GM12864 (cell line): ENCODE data around the gene EIF2D.

Source experiments
- DNase-seq: peaks from one replicate; pipeline ENCODE4 v3.0.0-alpha.2; 2011; ENCODE audit warnings: low read depth
- H3K4me3 ChIP-seq: 2 replicates; pipeline ENCODE4 v1.5.1; 2011; ENCODE audit warnings: mild to moderate bottlenecking, low read depth, low read length, control low read depth
- CTCF ChIP-seq: IDR thresholded peaks from 2 replicates; pipeline ENCODE4 v1.5.1; 2011; ENCODE audit warnings: low read depth, mild to moderate bottlenecking, moderate library complexity, low read length, control low read depth, inconsistent platforms; ENCODE audit errors: missing control alignments

Gene EIF2D

GRCh38 chr1:206559672-206559995 is 52.6 kb downstream of the EIF2D start:
- no peak for DNase-seq
- H3K4me3 ChIP-seq, result peak overlapping the region; percentile 81
- TF ChIP-seq CTCF, result no peak

GRCh38 chr1:206558794-206559671 is 53.2 kb downstream of the EIF2D start:
- DNase-seq, result no peak
- H3K4me3 ChIP-seq, result peak overlapping the region; percentile 81
- TF ChIP-seq CTCF, result no peak

GRCh38 chr1:206557636-206558473 is 54.4 kb downstream of the EIF2D start:
- no peak for DNase-seq
- TF ChIP-seq CTCF, result no peak
- H3K4me3 ChIP-seq, result peak overlapping the region; percentile 81

GRCh38 chr1:206556750-206557635 is 55.3 kb downstream of the EIF2D start:
- peak overlapping the region; percentile 81 for H3K4me3 ChIP-seq
- DNase-seq, result no peak
- TF ChIP-seq CTCF, result no peak

- DNase-seq, result no peak
- H3K4me3 ChIP-seq, result peak overlapping the region; percentile 81; the same call in 1 of the 2 replicates
Measured at GRCh38 chr1:206556047-206556749, 56.1 kb downstream of the EIF2D start.

More at GRCh38 chr1:206556047-206556749, 56.1 kb downstream of the EIF2D start:
- no peak for TF ChIP-seq CTCF
